Gastrocnemius medialis (tissue), 4 donors: Measurements from ENCODE around the gene GALNT9. TPM values are rescaled to one million over a fixed set of nuclear protein-coding genes. Genes with fewer than 3 reads are reported as not detected.

Source experiments
- ATAC-seq, 2 donors: fragments of 150-250 bp; one replicate each; pipeline ENCODE4 v1.9.1; 2016
- DNase-seq, 2 donors: peaks; one replicate each; pipeline ENCODE4 v3.0.0-alpha.2; 2019
- H3K27ac ChIP-seq, 4 donors: fragments of 200-600 bp; sonication (generic); 1 replicate in 1 of 4; 2 replicates in 3 of 4; pipeline ENCODE4 v1.5.1; 2016 to 2018; ENCODE audit warnings: mild to moderate bottlenecking in 2 of 4, moderate library complexity in 1 of 4
- H3K27me3 ChIP-seq, 3 donors: fragments of 200-600 bp; sonication (generic) in 2 of 3; 1 replicate in 1 of 3; 2 replicates in 2 of 3; pipeline versions ENCODE4 v1.5.1 to v1.6.0; 2016 to 2019; ENCODE audit warnings: mild to moderate bottlenecking in 1 of 3, moderate library complexity in 1 of 3
- H3K36me3 ChIP-seq, 2 donors: fragments of 200-600 bp; sonication (generic) in 1 of 2; one replicate each; pipeline ENCODE4 v1.5.1; 2017 to 2018
- H3K4me1 ChIP-seq, 2 donors: fragments of 200-600 bp; sonication (generic) in 1 of 2; one replicate each; pipeline ENCODE4 v1.5.1; 2016 to 2017; ENCODE audit warnings: mild to moderate bottlenecking in 2 of 2
- H3K4me3 ChIP-seq, 4 donors: fragments of 200-600 bp; sonication (generic) in 3 of 4; 1 replicate in 1 of 4; 2 replicates in 3 of 4; pipeline ENCODE4 v1.5.1; 2016 to 2019; ENCODE audit warnings: mild to moderate bottlenecking in 2 of 4
- H3K9me3 ChIP-seq, 3 donors: fragments of 200-600 bp; sonication (generic) in 2 of 3; 1 replicate in 1 of 3; 2 replicates in 2 of 3; pipeline ENCODE4 v1.5.1; 2016 to 2019
- POLR2A ChIP-seq, 2 donors: fragments of 450-650 bp; IDR thresholded peaks; one replicate each; pipeline ENCODE4 v1.6.1; 2017; ENCODE audit warnings: antibody characterized with exemption in 2 of 2, mild to moderate bottlenecking in 2 of 2, moderate library complexity in 2 of 2
- in situ Hi-C, 4 donors: fragments of 200-750 bp; cut with MboI; loops; one replicate each; pipeline versions ENCODE4 v1.15.0 to v1.8.0; 2017; ENCODE audit warnings: low sequenced_read_pairs in 4 of 4
- intact Hi-C: fragments of 100-400 bp; cut with DNase I; formaldehyde crosslinking; loops from one replicate; pipeline ENCODE4 v1.15.1; 2023; ENCODE audit warnings: low total_unique reads
- total RNA-seq, 4 donors: library from RNA; depleted of rRNA; stranded (reverse); fragments of >200 nt; gene quantifications; one replicate each; pipeline versions ENCODE4 v1.1.0 to v1.2.3, GENCODE V29; 2016
- TF ChIP-seq, protein P1 (sequence below), 5 experiments: fragments of 450-650 bp in 3 of 5; fragments of 200-600 bp in 2 of 5; sonication (generic) in 2 of 5; IDR thresholded peaks in 4 of 5; conservative IDR thresholded peaks in 1 of 5; 1 replicate in 4 of 5; 2 replicates in 1 of 5; pipeline ENCODE4 v1.5.1; 2016 to 2019; ENCODE audit warnings: antibody characterized with exemption in 5 of 5, mild to moderate bottlenecking in 3 of 5, moderate library complexity in 3 of 5

The GALNT9 gene
- total RNA-seq, 4 donors from 2014 or later = not detected

DNA sequence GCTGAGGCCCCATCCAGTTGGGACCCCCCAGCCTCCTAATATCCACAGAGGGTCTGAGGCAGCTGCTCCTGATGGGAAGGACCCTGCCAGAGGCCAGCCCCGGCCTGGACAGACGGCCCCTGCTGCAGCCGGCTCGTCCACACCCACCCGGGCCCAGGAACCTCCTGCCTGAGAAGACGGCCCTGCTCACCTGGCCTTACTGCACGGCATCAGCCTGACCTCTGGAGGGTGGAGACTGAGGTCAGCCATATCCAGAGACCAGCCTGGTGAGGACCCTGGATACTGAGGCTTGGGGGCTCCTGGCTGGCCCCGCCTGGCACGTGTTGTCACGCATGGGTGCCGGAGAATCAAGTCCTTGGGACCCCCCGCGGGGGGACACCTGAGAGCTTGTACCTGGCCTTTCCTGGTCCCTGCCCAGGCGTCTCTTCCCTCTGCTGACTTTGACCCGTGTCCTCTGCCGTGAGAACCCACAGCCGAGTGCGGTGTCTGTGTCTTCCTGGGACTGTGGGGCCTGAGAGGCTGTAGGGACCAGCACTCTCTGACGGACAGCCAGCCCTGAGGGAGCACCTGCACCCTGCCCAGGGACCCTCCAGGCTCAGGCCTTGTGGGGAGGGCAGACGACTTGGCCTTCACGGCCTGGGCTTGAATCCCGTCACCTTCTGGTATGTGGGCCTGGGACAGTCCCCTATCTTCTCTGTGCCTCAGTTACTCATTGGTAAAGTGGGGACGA lies 127.8 kb downstream of the GALNT9 start:
- no peak for TF ChIP-seq POLR2A (IDR thresholded peaks at IDR 0.05)
- TF ChIP-seq, protein P1, sequence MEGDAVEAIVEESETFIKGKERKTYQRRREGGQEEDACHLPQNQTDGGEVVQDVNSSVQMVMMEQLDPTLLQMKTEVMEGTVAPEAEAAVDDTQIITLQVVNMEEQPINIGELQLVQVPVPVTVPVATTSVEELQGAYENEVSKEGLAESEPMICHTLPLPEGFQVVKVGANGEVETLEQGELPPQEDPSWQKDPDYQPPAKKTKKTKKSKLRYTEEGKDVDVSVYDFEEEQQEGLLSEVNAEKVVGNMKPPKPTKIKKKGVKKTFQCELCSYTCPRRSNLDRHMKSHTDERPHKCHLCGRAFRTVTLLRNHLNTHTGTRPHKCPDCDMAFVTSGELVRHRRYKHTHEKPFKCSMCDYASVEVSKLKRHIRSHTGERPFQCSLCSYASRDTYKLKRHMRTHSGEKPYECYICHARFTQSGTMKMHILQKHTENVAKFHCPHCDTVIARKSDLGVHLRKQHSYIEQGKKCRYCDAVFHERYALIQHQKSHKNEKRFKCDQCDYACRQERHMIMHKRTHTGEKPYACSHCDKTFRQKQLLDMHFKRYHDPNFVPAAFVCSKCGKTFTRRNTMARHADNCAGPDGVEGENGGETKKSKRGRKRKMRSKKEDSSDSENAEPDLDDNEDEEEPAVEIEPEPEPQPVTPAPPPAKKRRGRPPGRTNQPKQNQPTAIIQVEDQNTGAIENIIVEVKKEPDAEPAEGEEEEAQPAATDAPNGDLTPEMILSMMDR (IDR thresholded peaks at IDR 0.05 in 4 of 5, conservative IDR thresholded peaks at IDR 0.05 in 1 of 5) = no peak
- intact Hi-C loops (no loop called here), in situ Hi-C loops (no loop called here)
- Histone ChIP-seq H3K36me3 (no peaks in the 10 kb centered on the region), H3K27me3 (peaks cover 61 to 76% (median 68%) of the 10 kb centered on the region in 3 donors), H3K27ac (no peak overlapping the region), H3K4me1 (peaks cover 0 to 8% of the 10 kb centered on the region in 2 donors), H3K4me3 (no peak overlapping the region), H3K9me3 (no peaks in the 10 kb centered on the region)
- DNase-seq (no peak), ATAC-seq (no peak)

DNA sequence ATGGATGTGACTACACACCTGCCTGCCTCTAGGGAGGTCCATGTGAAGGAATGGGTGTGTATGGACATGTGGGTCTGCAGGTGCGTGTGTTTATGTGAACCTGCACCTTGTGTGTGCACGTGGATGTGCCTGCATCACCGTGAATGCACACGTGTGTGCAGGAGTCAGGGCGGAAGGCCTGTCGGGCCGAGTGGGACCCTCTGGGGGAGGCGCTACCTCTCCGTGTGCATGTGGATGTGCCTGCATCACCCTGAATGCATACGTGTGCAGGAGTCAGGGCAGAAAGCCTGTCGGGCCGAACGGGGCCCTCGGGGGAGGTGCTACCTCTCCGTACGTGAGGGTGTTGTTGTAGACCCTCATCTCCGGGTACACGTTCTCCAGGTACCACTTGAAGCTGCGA lies 128.6 kb downstream of the GALNT9 start:
- DNase-seq (no peak), ATAC-seq (no peak)
- intact Hi-C loops = no loop called here
- TF ChIP-seq, protein P1 (IDR thresholded peaks at IDR 0.05 in 4 of 5, conservative IDR thresholded peaks at IDR 0.05 in 1 of 5) = no peak
- no peak for TF ChIP-seq POLR2A (IDR thresholded peaks at IDR 0.05)
- H3K27ac ChIP-seq = no peak overlapping the region
- in situ Hi-C loops = no loop called here
- H3K4me3 ChIP-seq = no peak overlapping the region
- H3K36me3 ChIP-seq = no peaks in the 10 kb centered on the region
- peaks cover 55 to 69% (median 60%) of the 10 kb centered on the region in 3 donors for H3K27me3 ChIP-seq
- H3K9me3 ChIP-seq = no peaks in the 10 kb centered on the region
- H3K4me1 ChIP-seq = peaks cover 0 to 6% of the 10 kb centered on the region in 2 donors

- no peaks in the 10 kb centered on the region for H3K36me3 ChIP-seq
- H3K27me3 ChIP-seq = peaks cover 45 to 58% (median 49%) of the 10 kb centered on the region in 3 donors
- no peaks in the 10 kb centered on the region for H3K9me3 ChIP-seq
- in situ Hi-C loops = no loop called here
- no peaks in the 10 kb centered on the region for H3K4me1 ChIP-seq
- no peak overlapping the region for H3K27ac ChIP-seq
- no peak for TF ChIP-seq POLR2A (IDR thresholded peaks at IDR 0.05)
- TF ChIP-seq, protein P1 (IDR thresholded peaks at IDR 0.05 in 4 of 5, conservative IDR thresholded peaks at IDR 0.05 in 1 of 5) = no peak
- no peak overlapping the region for H3K4me3 ChIP-seq
- DNase-seq = no peak
- intact Hi-C loops = no loop called here
- ATAC-seq = no peak
Measured at GRCh38 chr12:132199526-132200319, 129.7 kb downstream of the GALNT9 start.

DNA sequence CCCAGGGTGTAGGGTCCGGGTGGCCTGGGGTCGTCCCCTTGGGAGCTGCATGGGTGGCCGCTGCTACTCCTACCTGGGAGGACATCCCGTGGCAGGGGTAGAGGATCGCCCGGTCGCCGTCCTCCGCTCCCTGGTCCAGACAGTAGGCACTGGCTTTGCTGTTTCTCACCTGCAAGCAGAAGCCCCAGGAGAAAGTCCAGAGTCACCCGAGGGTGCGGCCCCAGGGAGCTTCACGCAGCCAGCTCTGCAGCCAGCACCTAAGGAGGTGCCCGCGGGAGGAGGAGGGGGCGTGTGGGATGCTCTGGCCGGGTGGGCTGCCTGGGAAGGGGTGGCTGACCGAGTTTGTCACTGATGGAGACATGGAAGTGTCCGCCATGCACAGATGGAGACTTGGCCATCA lies 130.3 kb downstream of the GALNT9 start:
- in situ Hi-C loops = no loop called here
- TF ChIP-seq, protein P1 (IDR thresholded peaks at IDR 0.05 in 4 of 5, conservative IDR thresholded peaks at IDR 0.05 in 1 of 5) = no peak
- TF ChIP-seq POLR2A (IDR thresholded peaks at IDR 0.05) = no peak

More for the DNA sequence above, 130.3 kb downstream of the GALNT9 start:
- Histone ChIP-seq H3K27ac (no peak overlapping the region), H3K36me3 (no peaks in the 10 kb centered on the region), H3K9me3 (no peaks in the 10 kb centered on the region), H3K4me3 (no peak overlapping the region), H3K4me1 (no peaks in the 10 kb centered on the region), H3K27me3 (peaks cover 43 to 52% (median 43%) of the 10 kb centered on the region in 3 donors)
- no peak for ATAC-seq
- no peak for DNase-seq
- intact Hi-C loops = no loop called here
